HEK293 (cell line): Measurements from ENCODE around the gene PMFBP1.

ENCODE experiments used
- CTCF ChIA-PET: fragments of 350-600 bp; formaldehyde crosslinking; extraction: SDS; loops from one replicate; lab custom pipeline; 2021; ENCODE audit warnings: antibody characterized with exemption; lab: Yijun Ruan, JAX
- POLR2A ChIA-PET: fragments of 300-600 bp; formaldehyde crosslinking; extraction: SDS; loops from one replicate; lab custom pipeline; 2020; ENCODE audit warnings: antibody characterized with exemption, inconsistent platforms; lab: Yijun Ruan, JAX
- H3K27ac ChIP-seq: fragments of 200-500 bp; sonication (Bioruptor generic); 2 replicates; pipeline ENCODE4 v1.5.1; 2014; ENCODE audit warnings: low read depth, low read length, control low read depth, inconsistent platforms; ENCODE audit errors: extremely low read depth
- H3K36me3 ChIP-seq, 2 experiments: fragments of 200-500 bp in 1 of 2; sonication (Bioruptor generic) in 1 of 2; 1 replicate in 1 of 2; 2 replicates in 1 of 2; pipeline ENCODE4 v1.5.1; 2014 to 2017; ENCODE audit warnings: inconsistent platforms in 2 of 2, low read length in 2 of 2; ENCODE audit not compliant: control insufficient read depth in 2 of 2, insufficient read depth in 1 of 2
- H3K4me1 ChIP-seq: fragments of 200-500 bp; sonication (Bioruptor generic); 2 replicates; pipeline ENCODE4 v1.5.1; 2014; ENCODE audit warnings: mild to moderate bottlenecking, low read length, inconsistent platforms; ENCODE audit not compliant: control insufficient read depth, insufficient read depth
- H3K4me3 ChIP-seq: 2 replicates; pipeline ENCODE4 v1.5.1; 2011; ENCODE audit warnings: low read depth, mild to moderate bottlenecking, control low read depth, low read length, moderate library complexity
- H3K9me3 ChIP-seq: fragments of 200-500 bp; sonication (Bioruptor generic); 2 replicates; pipeline ENCODE4 v1.5.1; 2014; ENCODE audit warnings: low read depth, low read length, inconsistent platforms; ENCODE audit not compliant: control insufficient read depth, insufficient read depth
- ELK4 ChIP-seq: IDR thresholded peaks from 2 replicates; pipeline ENCODE4 v1.6.1; 2011; ENCODE audit warnings: mild to moderate bottlenecking, low read depth, low read length, borderline replicate concordance
- GLIS2 ChIP-seq: fragments of 450-650 bp; formaldehyde crosslinking; IDR thresholded peaks from 2 replicates; pipeline ENCODE4 v1.5.1; 2016; ENCODE audit warnings: missing biosample characterization, missing genetic modification characterization
- IKZF3 ChIP-seq: fragments of 450-650 bp; IDR thresholded peaks from 2 replicates; pipeline ENCODE4 v1.5.0; 2018; ENCODE audit warnings: missing biosample characterization, mild to moderate bottlenecking, missing genetic modification characterization, moderate library complexity
- KLF8 ChIP-seq: fragments of 450-650 bp; formaldehyde crosslinking; IDR thresholded peaks from 2 replicates; pipeline ENCODE4 v1.5.1; 2016; ENCODE audit warnings: missing biosample characterization, missing genetic modification characterization
- PATZ1 ChIP-seq: fragments of 450-650 bp; formaldehyde crosslinking; IDR thresholded peaks from 2 replicates; pipeline ENCODE4 v1.5.1; 2016; ENCODE audit warnings: missing biosample characterization, missing genetic modification characterization
- PRDM4 ChIP-seq: fragments of 450-650 bp; formaldehyde crosslinking; IDR thresholded peaks from 2 replicates; pipeline ENCODE4 v1.5.1; 2017; ENCODE audit warnings: missing biosample characterization, missing genetic modification characterization
- SALL2 ChIP-seq: fragments of 450-650 bp; formaldehyde crosslinking; IDR thresholded peaks from 2 replicates; pipeline ENCODE4 v1.5.0; 2017; ENCODE audit warnings: missing biosample characterization, mild to moderate bottlenecking, missing genetic modification characterization, borderline replicate concordance
- YY2 ChIP-seq: fragments of 450-650 bp; formaldehyde crosslinking; IDR thresholded peaks from 2 replicates; pipeline ENCODE4 v1.5.1; 2016; ENCODE audit warnings: missing biosample characterization, missing genetic modification characterization
- ZBTB21 ChIP-seq: fragments of 450-650 bp; formaldehyde crosslinking; IDR thresholded peaks from 2 replicates; pipeline ENCODE4 v1.5.1; 2017; ENCODE audit warnings: missing biosample characterization, missing genetic modification characterization
- ZBTB48 ChIP-seq: fragments of 450-650 bp; formaldehyde crosslinking; IDR thresholded peaks from 2 replicates; pipeline ENCODE4 v1.5.1; 2016; ENCODE audit warnings: missing biosample characterization, missing genetic modification characterization
- ZNF155 ChIP-seq: fragments of 450-650 bp; formaldehyde crosslinking; IDR thresholded peaks from 2 replicates; pipeline ENCODE4 v1.5.1; 2016; ENCODE audit warnings: missing biosample characterization, missing genetic modification characterization
- ZNF157 ChIP-seq: fragments of 450-650 bp; formaldehyde crosslinking; IDR thresholded peaks from 2 replicates; pipeline ENCODE4 v1.5.1; 2016; ENCODE audit warnings: missing biosample characterization, missing genetic modification characterization
- ZNF223 ChIP-seq: fragments of 450-650 bp; formaldehyde crosslinking; IDR thresholded peaks from 2 replicates; pipeline ENCODE4 v1.5.1; 2016; ENCODE audit warnings: missing biosample characterization, missing genetic modification characterization
- ZNF26 ChIP-seq: fragments of 450-650 bp; formaldehyde crosslinking; IDR thresholded peaks from 2 replicates; pipeline ENCODE4 v1.5.1; 2016; ENCODE audit warnings: missing biosample characterization, missing genetic modification characterization
- ZNF302 ChIP-seq: fragments of 450-650 bp; formaldehyde crosslinking; IDR thresholded peaks from 2 replicates; pipeline ENCODE4 v1.5.1; 2016; ENCODE audit warnings: missing biosample characterization, missing genetic modification characterization, low read depth
- ZNF311 ChIP-seq: fragments of 450-650 bp; formaldehyde crosslinking; IDR thresholded peaks from 2 replicates; pipeline ENCODE4 v1.5.1; 2017; ENCODE audit warnings: missing biosample characterization, missing genetic modification characterization, borderline replicate concordance
- ZNF350 ChIP-seq: fragments of 450-650 bp; formaldehyde crosslinking; IDR thresholded peaks from 2 replicates; pipeline ENCODE4 v1.5.0; 2017; ENCODE audit warnings: missing biosample characterization, mild to moderate bottlenecking, missing genetic modification characterization
- ZNF354C ChIP-seq: fragments of 450-650 bp; formaldehyde crosslinking; IDR thresholded peaks from 2 replicates; pipeline ENCODE4 v1.5.1; 2016; ENCODE audit warnings: missing biosample characterization, missing genetic modification characterization, low read depth, borderline replicate concordance
- ZNF48 ChIP-seq: fragments of 450-650 bp; formaldehyde crosslinking; IDR thresholded peaks from 2 replicates; pipeline ENCODE4 v1.5.1; 2016; ENCODE audit warnings: missing biosample characterization, missing genetic modification characterization
- ZNF623 ChIP-seq: fragments of 450-650 bp; formaldehyde crosslinking; IDR thresholded peaks from 2 replicates; pipeline ENCODE4 v1.5.1; 2016; ENCODE audit warnings: missing biosample characterization, missing genetic modification characterization
- ZNF626 ChIP-seq: fragments of 450-650 bp; sonication (Bioruptor Pico); formaldehyde crosslinking; IDR thresholded peaks from 2 replicates; pipeline ENCODE4 v1.5.1; 2018; ENCODE audit warnings: missing biosample characterization, missing genetic modification characterization, inconsistent platforms
- ZNF701 ChIP-seq: fragments of 450-650 bp; formaldehyde crosslinking; IDR thresholded peaks from 2 replicates; pipeline ENCODE4 v1.5.1; 2016; ENCODE audit warnings: missing biosample characterization, missing genetic modification characterization
- ZNF777 ChIP-seq: fragments of 450-650 bp; formaldehyde crosslinking; IDR thresholded peaks from 2 replicates; pipeline ENCODE4 v1.5.1; 2017; ENCODE audit warnings: missing biosample characterization, missing genetic modification characterization, borderline replicate concordance

PMFBP1 gene

GRCh38 chr16:72172105-72173034 is at the start of gene PMFBP1:
TSS of gene PMFBP1 (minus strand) at chr16:72172155. CDS start at chr16:72171208, 947 bp downstream.
- TF ChIP-seq SALL2 (tag by site-specific recombination): no peak
- TF ChIP-seq, all 188 proteins: peak for 0
- Histone ChIP-seq H3K27ac (no peak within 1 kb of the TSS), H3K4me1 (no peaks in the 10 kb centered on the region), H3K4me3 (no peak within 1 kb of the TSS), H3K36me3 (no peaks in the 10 kb centered on the region), H3K9me3 (no peaks in the 10 kb centered on the region)
- ChIA-PET CTCF (interaction anchor here (1.4 kb wide), 1 partner anchor 11 kb away, joined by 4 read pairs; no protein-coding TSS in a partner anchor), POLR2A (interaction anchor here (0.6 kb wide), 1 partner anchor 37 kb away, joined by 3 read pairs; no protein-coding TSS in a partner anchor)

GRCh38 chr16:72221630-72222024 is 49.7 kb upstream of the PMFBP1 start:
- ChIA-PET CTCF (no interaction called here), POLR2A (no interaction called here)
- TF ChIP-seq ZNF155 (tag by site-specific recombination) (no peak), ZNF350 (tag by site-specific recombination) (no peak), ZBTB21 (tag by site-specific recombination) (no peak), ZNF354C (tag by site-specific recombination) (no peak), PATZ1 (no peak), SALL2 (tag by site-specific recombination) (no peak), GLIS2 (no peak), ZNF223 (no peak), YY2 (tag by site-specific recombination) (no peak), ZNF302 (tag by site-specific recombination) (no peak), ELK4 (no peak), IKZF3 (tag by site-specific recombination) (no peak), ZNF48 (no peak), KLF8 (tag by site-specific recombination) (no peak), ZNF311 (tag by site-specific recombination) (no peak), ZNF157 (no peak), ZBTB48 (tag by site-specific recombination) (no peak)
- H3K9me3 ChIP-seq: no peaks in the 10 kb centered on the region
- no peak overlapping the region for H3K27ac ChIP-seq
- H3K36me3 ChIP-seq: no peaks in the 10 kb centered on the region
- no peak overlapping the region for H3K4me3 ChIP-seq
- no peaks in the 10 kb centered on the region for H3K4me1 ChIP-seq

GRCh38 chr16:72220875-72221629 is 49.1 kb upstream of the PMFBP1 start:
- H3K27ac ChIP-seq: no peak overlapping the region
- TF ChIP-seq ZNF777 (tag by site-specific recombination) (no peak), ZNF26 (no peak), ZNF623 (tag by site-specific recombination) (no peak), ZNF701 (tag by site-specific recombination) (no peak), PRDM4 (tag by site-specific recombination) (no peak), ZNF626 (no peak)

More at GRCh38 chr16:72220875-72221629, 49.1 kb upstream of the PMFBP1 start:
- Histone ChIP-seq H3K4me1 (no peaks in the 10 kb centered on the region), H3K4me3 (no peak overlapping the region), H3K36me3 (no peaks in the 10 kb centered on the region), H3K9me3 (no peaks in the 10 kb centered on the region)
- ChIA-PET CTCF (no interaction called here), POLR2A (no interaction called here)
